ELF-1 (cell line): ENCODE data around the gene ENTPD8.
"Not testable (repeated sequence)": the region's sequence is repeated elsewhere in the genome, so short reads cannot be mapped to it uniquely, and the experiment has no call there.

Source experiments
- DNase-seq: peaks from one replicate; pipeline ENCODE4 v3.0.0-alpha.2; 2016; ENCODE audit warnings: low read depth, low spot score

The ENTPD8 gene

GRCh38 chr9:137415451-137415850 is 25.7 kb downstream of the ENTPD8 start:
- DNase-seq: no peak

- DNase-seq: no peak
Observed at GRCh38 chr9:137412431-137412830, 28.7 kb downstream of the ENTPD8 start.

- DNase-seq: no peak
Observed at GRCh38 chr9:137411645-137412380, 29.3 kb downstream of the ENTPD8 start.

GRCh38 chr9:137411260-137411644 is 29.9 kb downstream of the ENTPD8 start:
- DNase-seq: no peak

GRCh38 chr9:137410891-137411249 is 30.3 kb downstream of the ENTPD8 start:
- DNase-seq: no peak

- not testable (repeated sequence) for DNase-seq
Observed at GRCh38 chr9:137410236-137410890, 30.8 kb downstream of the ENTPD8 start.

- no peak for DNase-seq
Observed at GRCh38 chr9:137409515-137409914, 31.6 kb downstream of the ENTPD8 start.

GRCh38 chr9:137408651-137409405 is 32.3 kb downstream of the ENTPD8 start:
- no peak for DNase-seq

- DNase-seq: no peak
Observed at GRCh38 chr9:137407590-137408300, 33.4 kb downstream of the ENTPD8 start.

- peak; percentile 88 for DNase-seq
Observed at GRCh38 chr9:137406876-137407589, 34.1 kb downstream of the ENTPD8 start.

- no peak for DNase-seq
Observed at GRCh38 chr9:137406085-137406760, 34.9 kb downstream of the ENTPD8 start.

GRCh38 chr9:137405677-137406081 is 35.5 kb downstream of the ENTPD8 start:
- no peak for DNase-seq

- no peak for DNase-seq
Observed at GRCh38 chr9:137404961-137405567, 36.1 kb downstream of the ENTPD8 start.

GRCh38 chr9:137403269-137403668 is 37.9 kb downstream of the ENTPD8 start:
- DNase-seq: no peak

GRCh38 chr9:137402746-137403145 is 38.4 kb downstream of the ENTPD8 start:
- DNase-seq: no peak

- DNase-seq: no peak
Observed at GRCh38 chr9:137398561-137399468, 42.3 kb downstream of the ENTPD8 start.

- DNase-seq: no peak
Observed at GRCh38 chr9:137397675-137398423, 43.3 kb downstream of the ENTPD8 start.

- DNase-seq: no peak
Observed at GRCh38 chr9:137396634-137397367, 44.4 kb downstream of the ENTPD8 start.
